GM21390 (cell line): ENCODE results near the gene COX17.

Experiments used
- ATAC-seq: cut with Tn5 transposase; IDR thresholded peaks from one replicate; pipeline ENCODE4 v1.9.1; 2021; ENCODE audit not compliant: unreplicated experiment

COX17 gene

GRCh38 chr3:119647171-119647570 lies 30.0 kb downstream of the COX17 start:
- ATAC-seq: no peak

GRCh38 chr3:119645813-119646212 lies 31.4 kb downstream of the COX17 start:
- no peak for ATAC-seq

- no peak for ATAC-seq
Measured at GRCh38 chr3:119644481-119644880, 32.7 kb downstream of the COX17 start.

DNA sequence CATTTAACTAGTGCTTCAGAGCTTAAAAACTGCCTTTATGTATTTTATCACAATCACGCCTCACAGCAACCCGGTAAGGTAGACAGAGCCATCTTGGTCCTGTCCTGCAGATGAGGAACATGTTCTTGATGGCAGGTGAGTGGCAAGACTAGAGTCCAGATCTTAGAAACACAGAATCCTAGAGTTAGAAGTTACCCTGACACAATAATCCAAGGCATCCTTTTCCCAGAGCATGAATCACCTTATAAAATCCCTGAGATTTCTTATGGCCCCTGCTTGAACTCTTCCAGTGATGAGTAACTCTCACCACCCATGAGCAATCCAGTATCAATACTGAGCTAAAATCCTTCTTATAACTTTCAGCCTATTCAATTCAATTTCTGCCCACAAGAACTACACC lies 33.7 kb downstream of the COX17 start:
- ATAC-seq: no peak

- ATAC-seq: no peak
Measured at GRCh38 chr3:119642746-119643473, 34.3 kb downstream of the COX17 start.

- ATAC-seq: no peak
Measured at GRCh38 chr3:119641416-119641815, 35.8 kb downstream of the COX17 start.

GRCh38 chr3:119639494-119640350 lies 37.5 kb downstream of the COX17 start:
- ATAC-seq: no peak

GRCh38 chr3:119637679-119638477 lies 39.3 kb downstream of the COX17 start:
- peak; percentile 43 for ATAC-seq

- no peak for ATAC-seq
Measured at GRCh38 chr3:119636891-119637611, 40.2 kb downstream of the COX17 start.

DNA sequence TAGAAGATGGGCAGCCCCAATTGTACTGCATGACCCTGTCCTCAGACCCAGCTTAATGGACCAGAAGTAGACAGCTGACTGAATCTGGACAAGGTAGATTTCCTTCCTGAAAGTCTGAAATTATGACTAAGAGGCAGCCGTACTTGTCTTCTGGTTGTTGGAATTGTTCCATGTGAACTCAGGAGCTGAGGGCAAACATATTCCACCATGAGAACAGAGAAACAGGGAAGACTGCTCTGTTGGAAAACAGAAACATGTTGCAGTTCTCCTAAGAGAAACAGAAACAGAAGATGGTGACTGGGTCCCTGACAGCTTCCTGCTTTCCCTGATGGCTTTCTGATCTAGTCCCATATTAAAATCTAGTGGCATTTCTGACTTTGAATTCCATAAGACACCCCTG lies 41.0 kb downstream of the COX17 start:
- no peak for ATAC-seq

DNA sequence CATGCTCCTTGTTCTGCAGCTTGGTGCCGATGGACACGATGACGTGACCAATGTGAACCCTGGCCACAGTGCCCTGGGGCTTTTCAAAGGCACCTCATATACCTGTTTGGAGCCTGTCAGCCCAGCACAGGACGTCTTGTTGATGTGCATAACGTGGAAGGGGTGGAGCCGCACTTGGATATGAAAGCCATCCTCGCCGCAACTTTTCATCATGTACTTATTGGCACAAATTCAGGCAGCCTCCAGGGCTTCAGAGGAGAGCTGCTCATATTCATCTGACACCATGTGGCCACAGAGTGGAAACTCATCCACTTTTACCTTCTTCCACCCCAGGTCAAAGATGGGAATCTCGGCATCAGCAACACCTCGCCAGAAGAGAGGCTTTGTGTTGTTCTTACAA lies 41.5 kb downstream of the COX17 start:
- ATAC-seq: no peak

GRCh38 chr3:119632829-119633228 lies 44.4 kb downstream of the COX17 start:
- ATAC-seq: no peak

DNA sequence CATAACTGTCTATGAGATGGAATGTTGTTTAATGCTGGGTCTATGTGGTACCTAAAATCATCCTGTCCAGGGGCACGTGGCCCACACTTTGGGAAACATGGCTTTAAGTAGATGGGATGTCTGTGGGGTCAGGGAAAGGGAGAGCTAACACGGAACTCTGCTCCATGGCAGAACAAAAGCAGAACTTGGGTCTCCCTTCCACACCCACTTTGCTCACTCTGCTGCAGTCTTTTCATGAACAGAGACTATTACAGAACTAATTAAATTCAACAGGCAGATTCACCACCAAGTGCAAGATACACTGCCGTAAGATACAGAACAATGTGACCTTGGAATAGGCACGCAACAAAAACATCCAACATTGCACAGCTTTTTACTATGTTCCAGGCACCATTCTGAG lies 45.0 kb downstream of the COX17 start:
- no peak for ATAC-seq

- no peak for ATAC-seq
Measured at GRCh38 chr3:119631516-119631915, 45.7 kb downstream of the COX17 start.

GRCh38 chr3:119630880-119631329 lies 46.3 kb downstream of the COX17 start:
- no peak for ATAC-seq

GRCh38 chr3:119630128-119630879 lies 46.9 kb downstream of the COX17 start:
- ATAC-seq: no peak

DNA sequence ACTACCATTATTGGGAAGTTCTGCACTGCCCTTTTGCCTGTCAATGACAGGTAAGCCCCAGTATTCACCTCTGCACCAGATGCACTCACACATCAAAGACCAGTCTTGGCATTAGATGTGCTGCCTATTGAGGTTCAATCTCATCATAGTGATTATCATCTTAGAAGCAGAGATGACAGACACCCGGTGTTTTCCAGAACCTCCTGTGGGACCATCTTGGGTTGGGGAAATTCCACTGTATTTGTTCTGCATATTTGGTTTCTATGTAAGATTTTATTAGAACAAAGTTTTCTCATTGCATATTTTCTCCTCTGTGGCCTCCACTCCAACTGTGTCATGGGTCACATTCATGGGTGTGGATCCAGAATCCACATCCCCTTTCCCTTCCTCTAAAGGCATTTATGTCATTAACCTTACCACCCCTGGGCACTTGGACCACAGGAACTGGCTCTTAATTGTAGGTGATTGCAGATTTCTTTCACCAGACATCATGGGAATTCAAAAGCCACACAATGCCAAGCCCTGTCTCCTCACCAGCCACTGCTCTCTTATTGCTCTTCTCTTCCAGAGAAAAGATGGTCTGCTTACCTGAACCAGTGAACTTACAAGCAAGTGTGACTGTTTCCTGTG lies 48.3 kb downstream of the COX17 start:
- ATAC-seq: peak; percentile 26

DNA sequence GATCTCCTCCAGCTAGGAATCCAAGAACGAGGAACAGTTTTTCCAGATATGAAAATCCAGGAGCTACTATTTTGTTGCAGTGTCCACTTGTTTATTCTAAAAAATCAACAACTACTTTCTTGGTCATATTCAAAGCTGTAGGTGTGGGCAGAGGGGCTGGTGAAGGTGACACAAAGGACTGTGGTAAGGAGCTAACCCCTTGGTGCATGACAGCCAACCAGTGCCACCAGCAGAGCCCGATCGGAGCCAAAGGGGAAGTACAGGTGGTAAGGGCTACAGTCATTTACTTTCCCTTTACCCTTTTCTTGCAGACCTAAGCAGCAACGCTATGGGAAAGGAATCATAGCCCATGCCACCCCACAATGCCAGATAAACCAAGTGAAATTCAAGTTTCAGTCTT lies 48.8 kb downstream of the COX17 start:
- ATAC-seq: peak; percentile 58

DNA sequence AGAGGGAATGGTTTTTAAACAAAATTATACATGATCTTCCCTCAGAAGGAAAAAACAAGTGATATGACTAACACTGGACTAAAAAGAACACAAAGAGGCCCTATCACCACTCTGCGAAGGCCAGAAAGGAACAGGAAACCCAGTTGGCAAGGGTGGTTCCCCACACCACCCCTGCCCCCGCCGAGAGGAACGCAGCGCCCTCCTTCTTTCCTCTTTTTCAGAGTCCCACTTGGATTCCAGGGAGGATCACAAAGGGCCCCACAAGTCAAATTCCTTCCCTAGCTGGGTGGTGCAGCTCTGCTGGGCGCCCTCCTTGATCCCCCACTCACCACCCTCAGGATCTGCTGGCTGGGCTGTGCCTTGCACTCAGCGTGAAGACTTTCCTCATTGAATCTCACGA lies 49.7 kb downstream of the COX17 start:
- ATAC-seq: no peak

DNA sequence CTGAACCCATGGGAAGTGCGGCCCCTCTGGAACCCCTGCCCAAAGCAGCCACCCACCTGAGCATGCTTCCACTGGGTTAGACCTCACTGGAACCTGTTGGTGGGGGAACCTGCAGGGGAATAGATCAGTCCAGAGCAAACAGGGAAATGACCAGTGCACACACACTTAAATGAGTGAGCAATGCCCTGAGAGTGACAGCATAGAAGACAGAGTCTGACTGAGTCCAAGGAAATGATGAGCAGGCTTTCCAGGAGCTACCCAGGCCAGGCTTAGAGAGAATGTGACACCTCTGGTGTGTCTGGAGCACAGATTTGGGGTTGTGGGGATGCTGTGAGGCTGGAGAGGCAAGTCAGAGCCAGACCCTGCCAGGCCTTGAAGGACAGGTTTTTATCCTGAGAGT lies 51.0 kb downstream of the COX17 start:
- ATAC-seq: no peak
